GM20000 (cell line): ENCODE measurements around the gene GIMD1.
"Not testable (repeated sequence)": the region's sequence is repeated elsewhere in the genome, so short reads cannot be mapped to it uniquely, and the experiment has no call there.

Experiments
- DNase-seq: peaks from one replicate; pipeline ENCODE4 v3.0.0; 2012; ENCODE audit warnings: low spot score
- TF ChIP-seq, protein P1 (sequence below): IDR thresholded peaks from 2 replicates; pipeline ENCODE4 v1.5.1; 2012; ENCODE audit warnings: mild to moderate bottlenecking, control low read depth; ENCODE audit errors: extremely low read depth, missing control alignments

Gene GIMD1

DNA sequence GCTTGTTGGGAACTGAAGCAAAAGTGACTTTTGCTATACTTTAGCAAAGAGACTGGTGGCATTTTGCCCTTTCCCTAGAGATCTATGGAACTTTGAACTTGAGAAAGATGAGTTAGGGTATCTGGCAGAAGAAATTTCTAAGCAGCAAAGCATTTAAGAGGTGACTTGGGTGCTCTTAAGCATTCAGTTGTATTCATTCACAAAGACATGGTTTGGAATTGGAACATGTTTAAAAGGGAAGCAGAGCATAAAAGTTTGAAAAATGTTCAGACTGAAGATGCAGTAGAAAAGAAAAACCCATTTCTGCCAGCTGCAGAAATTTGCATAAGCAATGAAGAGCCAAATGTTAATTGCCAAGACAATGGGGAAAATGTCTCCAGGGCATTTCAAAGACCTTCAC lies 30.7 kb downstream of the GIMD1 start:
- TF ChIP-seq, protein P1, sequence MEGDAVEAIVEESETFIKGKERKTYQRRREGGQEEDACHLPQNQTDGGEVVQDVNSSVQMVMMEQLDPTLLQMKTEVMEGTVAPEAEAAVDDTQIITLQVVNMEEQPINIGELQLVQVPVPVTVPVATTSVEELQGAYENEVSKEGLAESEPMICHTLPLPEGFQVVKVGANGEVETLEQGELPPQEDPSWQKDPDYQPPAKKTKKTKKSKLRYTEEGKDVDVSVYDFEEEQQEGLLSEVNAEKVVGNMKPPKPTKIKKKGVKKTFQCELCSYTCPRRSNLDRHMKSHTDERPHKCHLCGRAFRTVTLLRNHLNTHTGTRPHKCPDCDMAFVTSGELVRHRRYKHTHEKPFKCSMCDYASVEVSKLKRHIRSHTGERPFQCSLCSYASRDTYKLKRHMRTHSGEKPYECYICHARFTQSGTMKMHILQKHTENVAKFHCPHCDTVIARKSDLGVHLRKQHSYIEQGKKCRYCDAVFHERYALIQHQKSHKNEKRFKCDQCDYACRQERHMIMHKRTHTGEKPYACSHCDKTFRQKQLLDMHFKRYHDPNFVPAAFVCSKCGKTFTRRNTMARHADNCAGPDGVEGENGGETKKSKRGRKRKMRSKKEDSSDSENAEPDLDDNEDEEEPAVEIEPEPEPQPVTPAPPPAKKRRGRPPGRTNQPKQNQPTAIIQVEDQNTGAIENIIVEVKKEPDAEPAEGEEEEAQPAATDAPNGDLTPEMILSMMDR, result no peak
- DNase-seq, result no peak

DNA sequence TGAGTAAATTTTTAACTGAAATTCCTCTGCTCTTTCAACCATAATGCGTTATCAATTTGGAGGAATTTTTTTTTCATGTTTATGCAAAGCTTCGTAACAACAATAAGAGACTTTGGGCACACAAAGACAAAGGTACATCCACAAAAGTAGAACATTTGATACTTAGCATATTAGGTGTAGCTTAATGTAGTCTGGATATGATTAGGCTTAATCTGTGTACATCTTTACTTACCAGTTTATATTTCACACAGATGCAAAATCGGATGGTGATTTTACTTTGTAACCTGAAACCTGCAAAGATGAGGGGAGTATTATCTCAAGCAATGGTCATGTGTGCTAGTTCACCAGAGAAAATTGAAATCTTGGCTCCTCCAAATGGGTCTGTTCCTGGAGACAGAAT lies 32.0 kb downstream of the GIMD1 start:
- TF ChIP-seq, protein P1, result no peak
- DNase-seq, result no peak

DNA sequence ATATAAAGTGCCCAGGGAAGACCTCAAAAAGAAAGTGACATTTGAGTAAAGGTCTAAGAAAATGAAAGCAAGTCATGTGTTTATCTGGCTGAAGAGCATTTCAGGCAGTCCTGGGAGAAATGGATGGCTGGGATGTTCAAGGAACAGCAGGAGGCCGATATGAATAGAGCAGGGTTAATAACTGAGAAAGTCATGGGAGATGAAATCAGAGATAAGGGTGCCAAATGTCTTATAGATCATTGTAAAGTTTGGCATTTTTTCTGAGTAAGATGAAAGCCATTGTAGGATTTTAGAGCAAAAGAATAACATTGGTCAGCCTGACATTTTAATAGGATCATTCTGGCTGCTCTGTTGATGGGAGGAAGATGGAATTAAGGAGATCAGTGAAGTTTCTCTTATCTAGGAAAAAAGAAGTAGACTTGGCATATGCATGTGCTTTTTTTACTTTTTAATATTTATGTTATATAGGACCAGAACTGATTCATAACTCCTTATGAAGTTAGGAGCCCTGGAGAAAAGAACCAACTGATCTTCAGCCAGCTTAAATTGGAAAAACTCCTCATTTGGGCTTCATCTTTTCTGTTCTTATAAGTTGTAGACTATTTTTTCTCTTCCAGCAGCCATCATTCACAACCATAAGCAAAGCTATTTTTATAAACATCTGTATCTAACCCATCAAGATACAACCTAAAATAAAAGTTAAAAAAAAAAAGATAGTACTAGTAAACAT lies 33.7 kb downstream of the GIMD1 start:
- TF ChIP-seq, protein P1, result no peak

DNA sequence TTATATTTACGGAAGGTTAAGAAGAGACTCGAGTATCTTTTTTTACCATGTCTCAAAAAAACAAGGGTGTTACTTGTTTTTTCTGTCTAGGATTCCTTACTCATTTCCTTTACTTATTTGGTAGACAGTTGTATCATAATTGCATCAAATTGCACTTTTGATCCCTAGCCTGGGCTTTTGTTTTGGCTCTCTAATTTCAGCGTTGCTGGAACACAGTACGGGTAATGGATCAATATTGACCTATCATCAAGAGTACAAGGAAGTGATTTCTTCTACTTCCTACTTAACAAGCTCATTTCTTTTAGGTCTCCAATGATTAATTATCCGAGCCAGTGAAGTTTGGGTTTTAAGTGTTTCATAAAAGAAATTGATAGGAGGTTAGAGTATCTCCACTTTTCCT lies 35.4 kb downstream of the GIMD1 start:
- DNase-seq, result no peak
- TF ChIP-seq, protein P1, result no peak

More for the DNA sequence above, 33.7 kb downstream of the GIMD1 start:
- DNase-seq, result no peak

DNA sequence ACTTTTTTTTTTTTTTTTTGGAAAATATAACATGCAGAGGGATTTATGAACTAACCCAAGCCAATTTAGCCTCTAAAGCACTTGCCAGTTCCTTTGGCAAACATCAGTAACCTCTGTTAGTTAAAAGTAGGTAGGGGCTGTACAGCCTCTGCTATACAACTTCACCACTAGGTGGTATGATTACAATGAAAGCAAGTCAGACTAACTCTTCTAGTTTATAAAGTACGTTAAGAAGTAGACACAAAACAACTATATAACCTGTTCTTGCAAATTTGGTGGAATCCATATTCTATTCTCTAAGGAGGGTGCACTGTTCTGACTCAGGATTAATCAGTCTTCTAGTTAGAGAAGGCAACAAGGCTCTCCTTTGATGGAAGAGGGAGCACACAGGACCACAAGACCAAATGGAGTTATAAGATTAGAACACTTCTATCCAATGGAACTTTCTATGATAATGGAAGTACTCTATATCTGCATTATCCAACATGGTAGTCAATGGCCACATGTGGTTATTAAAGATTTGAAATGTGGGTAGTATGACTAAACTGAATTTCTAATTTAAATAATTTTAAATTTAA lies 39.4 kb downstream of the GIMD1 start:
- peak; percentile 26 for DNase-seq
- TF ChIP-seq, protein P1, result peak; percentile 23

DNA sequence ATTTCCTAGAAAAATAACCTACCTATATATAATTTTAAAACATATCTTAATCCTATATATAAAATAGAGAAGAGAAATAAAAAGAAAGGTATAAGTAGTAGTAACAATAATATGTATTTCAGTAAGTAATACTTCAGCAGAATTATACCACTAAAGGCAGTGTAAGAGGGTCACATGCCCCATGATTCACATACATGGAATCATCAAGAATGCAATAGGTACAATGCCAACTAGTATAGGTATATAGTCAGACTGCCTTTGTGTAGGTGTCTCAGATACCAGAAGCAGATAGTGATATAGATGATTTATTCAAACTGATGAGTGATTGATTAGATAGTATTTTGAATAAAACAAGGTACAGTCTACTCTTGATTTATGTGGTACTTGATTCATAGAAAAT lies 42.8 kb downstream of the GIMD1 start:
- DNase-seq, result no peak

DNA sequence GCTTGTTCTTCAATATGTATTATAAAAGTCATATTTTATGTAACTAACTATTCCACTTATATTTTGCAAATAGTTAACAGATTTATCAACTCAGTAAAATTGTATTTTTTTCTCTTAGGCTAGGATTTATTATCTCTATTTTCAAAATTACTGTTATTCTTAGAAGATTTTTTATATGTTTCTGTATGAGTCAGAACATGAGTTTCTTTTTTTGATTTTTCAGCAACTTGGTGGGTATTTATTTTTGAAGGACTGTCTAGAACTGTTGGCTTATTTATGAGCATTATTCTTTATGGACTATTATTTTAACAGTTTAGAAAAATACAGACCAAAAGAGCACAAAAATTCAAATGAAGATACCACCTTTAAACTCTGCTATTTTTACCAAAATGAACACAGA lies 45.5 kb downstream of the GIMD1 start:
- DNase-seq, result no peak
- TF ChIP-seq, protein P1, result no peak

More for the DNA sequence above, 42.8 kb downstream of the GIMD1 start:
- TF ChIP-seq, protein P1, result no peak

DNA sequence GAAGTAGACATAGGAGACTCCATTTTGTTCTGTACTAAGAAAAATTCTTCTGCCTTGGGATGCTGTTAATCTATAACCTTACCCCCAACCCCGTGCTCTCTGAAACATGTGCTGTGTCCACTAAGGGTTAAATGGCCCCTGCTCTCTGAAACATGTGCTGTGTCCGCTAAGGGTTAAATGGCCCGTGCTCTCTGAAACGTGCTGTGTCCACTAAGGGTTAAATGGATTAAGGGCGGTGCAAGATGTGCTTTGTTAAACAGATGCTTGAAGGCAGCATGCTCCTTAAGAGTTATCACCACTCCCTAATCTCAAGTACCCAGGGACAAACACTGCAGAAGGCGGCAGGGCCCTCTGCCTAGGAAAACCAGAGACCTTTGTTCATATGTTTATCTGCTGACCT lies 46.8 kb downstream of the GIMD1 start:
- DNase-seq, result not testable (repeated sequence)

DNA sequence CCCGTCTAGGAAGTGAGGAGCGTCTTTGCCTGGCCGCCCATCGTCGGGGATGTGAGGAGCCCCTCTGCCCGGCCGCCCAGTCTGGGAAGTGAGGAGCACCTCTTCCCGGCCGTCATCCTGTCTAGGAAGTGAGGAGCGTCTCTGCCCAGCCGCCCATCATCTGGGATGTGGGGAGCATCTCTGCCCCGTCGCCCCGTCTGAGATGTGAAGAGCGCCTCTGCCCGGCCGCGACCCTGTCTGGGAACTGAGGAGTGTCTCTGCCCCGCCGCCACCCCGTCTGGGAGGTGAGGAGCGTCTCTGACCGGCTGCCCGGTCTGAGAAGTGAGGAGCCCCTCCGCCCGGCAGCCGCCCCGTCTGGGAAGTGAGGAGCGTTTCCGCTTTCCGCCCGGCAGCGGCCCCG lies 47.4 kb downstream of the GIMD1 start:
- not testable (repeated sequence) for DNase-seq
